H1 (cell line): ENCODE data around the gene TTC22. TPM values are rescaled to one million over a fixed set of nuclear protein-coding genes. Genes with fewer than 3 reads are reported as not detected.

Source experiments
- CHD7 ChIP-seq: fragments of 300-600 bp; sonication (generic); IDR thresholded peaks from 2 replicates; pipeline ENCODE4 v1.7.1; 2012; ENCODE audit warnings: low read length, moderate library complexity, mild to moderate bottlenecking, inconsistent platforms; ENCODE audit not compliant: insufficient replicate concordance
- CREB1 ChIP-seq: IDR thresholded peaks from 2 replicates; pipeline ENCODE4 v1.6.1; 2012; ENCODE audit warnings: inconsistent platforms
- CTBP2 ChIP-seq: IDR thresholded peaks from 2 replicates; pipeline ENCODE4 v1.7.0; 2011; ENCODE audit warnings: borderline replicate concordance, mild to moderate bottlenecking, moderate library complexity, mixed read lengths, low read length; ENCODE audit not compliant: insufficient read depth, insufficient read length
- EZH2 ChIP-seq: fragments of 200-600 bp; sonication (generic); IDR thresholded peaks from 2 replicates; pipeline ENCODE4 v1.7.1; 2012; ENCODE audit warnings: low read depth, mild to moderate bottlenecking, moderate library complexity, low read length, inconsistent platforms; ENCODE audit not compliant: severe bottlenecking
- MAFK ChIP-seq: IDR thresholded peaks from 2 replicates; pipeline ENCODE4 v1.6.1; 2012; ENCODE audit warnings: low read depth, mild to moderate bottlenecking, improper control_type of control experiment, low read length
- MAX ChIP-seq: IDR thresholded peaks from 2 replicates; pipeline ENCODE4 v1.6.1; 2012; ENCODE audit warnings: inconsistent platforms
- RNF2 ChIP-seq: fragments of 200-900, 300-1000 bp; sonication (generic); IDR thresholded peaks from 2 replicates; pipeline ENCODE4 v1.7.1; 2016; ENCODE audit warnings: borderline replicate concordance, low read depth, mild to moderate bottlenecking, antibody characterized with exemption, low read length; ENCODE audit not compliant: poor library complexity, severe bottlenecking; ENCODE audit errors: missing control alignments
- SUZ12 ChIP-seq: fragments of 200-600 bp; sonication (generic); IDR thresholded peaks from 2 replicates; pipeline ENCODE4 v1.6.1; 2012; ENCODE audit warnings: mild to moderate bottlenecking, inconsistent platforms, low read length, moderate library complexity, mixed read lengths
- polyA plus RNA-seq, 7 experiments: library from polyadenylated mRNA; depleted of rRNA in 3 of 7; stranded (reverse) in 5 of 7; unstranded in 2 of 7; fragments of >200 nt in 5 of 7; fragments of 200-250 nt in 2 of 7; gene quantifications; 1 replicate in 5 of 7; 2 replicates in 1 of 7; 4 replicates in 1 of 7; pipeline versions ENCODE4 v1.2.1 to v1.2.3, GENCODE V29; 2011 to 2013; ENCODE audit warnings: missing spikeins in 2 of 7, mixed read lengths in 2 of 7
- total RNA-seq: library from RNA; stranded (reverse); fragmentation: NEBNext Ultra II Directional; extraction: Animal tissue kit (Norgen Biotek cat#: 25700); gene quantifications from 2 replicates; pipeline ENCODE4 v1.2.1, GENCODE V29; 2021
- TF ChIP-seq, protein P1 (sequence below): IDR thresholded peaks from 2 replicates; pipeline ENCODE4 v1.6.1; 2011; ENCODE audit warnings: low read depth, mild to moderate bottlenecking, low read length; ENCODE audit not compliant: insufficient read depth

TTC22 gene
- total and polyA plus RNA-seq, 2 of the 8 experiments (the other 6 are each of a cell fraction or from before 2014, with no cell fraction given) = 1.00 to 1.6 TPM

- TF ChIP-seq RNF2 = no peak
- no peak for TF ChIP-seq EZH2
- TF ChIP-seq CREB1 = no peak
- TF ChIP-seq MAFK = no peak
- no peak for TF ChIP-seq SUZ12
- no peak for TF ChIP-seq CHD7
- 0 out of 2 replicates have a peak, but pooled peaks have one; percentile 45 for TF ChIP-seq MAX
- no peak for TF ChIP-seq CTBP2
- TF ChIP-seq, protein P1, sequence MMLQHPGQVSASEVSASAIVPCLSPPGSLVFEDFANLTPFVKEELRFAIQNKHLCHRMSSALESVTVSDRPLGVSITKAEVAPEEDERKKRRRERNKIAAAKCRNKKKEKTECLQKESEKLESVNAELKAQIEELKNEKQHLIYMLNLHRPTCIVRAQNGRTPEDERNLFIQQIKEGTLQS = no peak
Measured at GRCh38 chr1:54774820-54775498, 26.2 kb downstream of the TTC22 start (continued).
